DND-41 (cell line): ENCODE results near the gene KLHDC7B.
A peak's percentile ranks its signal among the peaks of the same experiment; 100 is the strongest.

ENCODE experiments used
- ATAC-seq: fragments of 200-7000 bp; cut with Tn5 transposase; 3 replicates; pipeline ENCODE4 v1.9.1; 2021; ENCODE audit warnings: low read depth; ENCODE audit not compliant: insufficient read depth
- DNase-seq: peaks from one replicate; pipeline ENCODE4 v3.0.0-alpha.2; 2020
- H2AFZ ChIP-seq: 2 replicates; pipeline ENCODE4 v1.6.0; 2012; ENCODE audit warnings: low read depth, low read length
- H3K27ac ChIP-seq: 2 replicates; pipeline ENCODE4 v1.5.1; 2012; ENCODE audit warnings: low read length, inconsistent platforms
- H3K27me3 ChIP-seq: fragments of 200-600 bp; sonication (generic); 2 replicates; pipeline ENCODE4 v1.6.0; 2012; ENCODE audit warnings: low read length, mild to moderate bottlenecking, inconsistent platforms; ENCODE audit not compliant: insufficient read depth, poor library complexity
- H3K36me3 ChIP-seq: 2 replicates; pipeline ENCODE4 v1.5.1; 2012; ENCODE audit warnings: low read length, inconsistent platforms; ENCODE audit not compliant: insufficient read depth
- H3K4me1 ChIP-seq: 2 replicates; pipeline ENCODE4 v1.5.1; 2012; ENCODE audit warnings: mild to moderate bottlenecking, low read length; ENCODE audit not compliant: insufficient read depth
- H3K4me2 ChIP-seq: 2 replicates; pipeline ENCODE4 v1.6.0; 2012; ENCODE audit warnings: mild to moderate bottlenecking, moderate library complexity, low read length, inconsistent platforms; ENCODE audit not compliant: insufficient read depth
- H3K4me3 ChIP-seq, 2 experiments: fragments of 200-600 bp in 1 of 2; shearing (Covaris generic) in 1 of 2; 2 replicates each; pipeline ENCODE4 v1.5.1; 2012 to 2016; ENCODE audit warnings: inconsistent platforms in 2 of 2, low read length in 2 of 2, mild to moderate bottlenecking in 2 of 2, low read depth in 1 of 2, moderate library complexity in 1 of 2
- H3K79me2 ChIP-seq: 2 replicates; pipeline ENCODE4 v1.6.0; 2012; ENCODE audit warnings: low read length, inconsistent platforms; ENCODE audit not compliant: insufficient read depth
- H3K9ac ChIP-seq: 2 replicates; pipeline ENCODE4 v1.6.0; 2012; ENCODE audit warnings: low read depth, mild to moderate bottlenecking, inconsistent platforms, low read length, moderate library complexity
- H3K9me3 ChIP-seq: 2 replicates; pipeline ENCODE4 v1.5.1; 2012; ENCODE audit warnings: low read length, moderate library complexity, mild to moderate bottlenecking, inconsistent platforms; ENCODE audit not compliant: insufficient read depth, severe bottlenecking
- H4K20me1 ChIP-seq: 2 replicates; pipeline ENCODE4 v1.6.0; 2012; ENCODE audit warnings: low read length; ENCODE audit not compliant: insufficient read depth
- EZH2 ChIP-seq: IDR thresholded peaks from 3 replicates; pipeline ENCODE4 v1.6.1; 2012; ENCODE audit warnings: borderline replicate concordance, low read depth, mild to moderate bottlenecking, moderate library complexity, low read length, inconsistent platforms; ENCODE audit not compliant: severe bottlenecking
- TF ChIP-seq, protein P1 (sequence below): IDR thresholded peaks from 2 replicates; pipeline ENCODE4 v1.5.1; 2012; ENCODE audit warnings: borderline replicate concordance, low read length, moderate library complexity, mild to moderate bottlenecking; ENCODE audit not compliant: poor library complexity, severe bottlenecking; ENCODE audit errors: extremely low read depth

Gene KLHDC7B

DNA sequence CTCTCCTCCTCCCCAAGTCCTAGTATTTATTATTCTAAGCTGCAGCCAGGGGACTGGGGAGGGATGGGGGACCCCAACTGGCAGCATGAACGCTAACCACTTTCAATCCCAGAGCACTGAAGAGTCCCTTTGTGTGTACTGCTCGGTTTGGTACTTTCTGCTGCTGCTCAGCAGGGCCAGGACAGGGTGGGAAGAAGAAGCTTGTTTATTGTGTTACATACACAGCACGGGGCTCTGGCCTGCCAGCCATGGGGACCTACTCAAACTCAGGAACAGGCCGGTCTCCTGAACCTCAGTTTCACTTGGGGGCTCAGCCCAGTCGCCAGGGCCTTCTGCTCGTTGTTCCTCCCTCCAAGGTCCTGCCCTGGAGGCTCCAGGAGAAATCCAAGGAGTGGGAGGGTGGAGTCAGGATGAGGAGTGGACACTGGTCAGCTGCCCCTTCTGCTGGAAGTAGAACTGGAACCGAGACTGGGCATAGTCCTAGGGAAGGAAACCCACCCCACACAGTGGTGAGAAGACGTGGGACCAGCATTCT, 33.1 kb downstream of the KLHDC7B start:
- Histone ChIP-seq H4K20me1 (peaks cover 20% of the 10 kb centered on the region; the same call in 1 of the 2 replicates), H3K4me1 (peaks cover 28% of the 10 kb centered on the region), H3K27ac (no peak overlapping the region), H3K4me3 (no peak overlapping the region), H3K4me2 (no peak overlapping the region), H2AFZ (no peak overlapping the region), H3K9me3 (no peaks in the 10 kb centered on the region), H3K36me3 (peaks cover 70% of the 10 kb centered on the region), H3K9ac (no peak overlapping the region), H3K27me3 (no peaks in the 10 kb centered on the region), H3K79me2 (peaks cover 23% of the 10 kb centered on the region)
- no peak for TF ChIP-seq EZH2
- TF ChIP-seq, protein P1, sequence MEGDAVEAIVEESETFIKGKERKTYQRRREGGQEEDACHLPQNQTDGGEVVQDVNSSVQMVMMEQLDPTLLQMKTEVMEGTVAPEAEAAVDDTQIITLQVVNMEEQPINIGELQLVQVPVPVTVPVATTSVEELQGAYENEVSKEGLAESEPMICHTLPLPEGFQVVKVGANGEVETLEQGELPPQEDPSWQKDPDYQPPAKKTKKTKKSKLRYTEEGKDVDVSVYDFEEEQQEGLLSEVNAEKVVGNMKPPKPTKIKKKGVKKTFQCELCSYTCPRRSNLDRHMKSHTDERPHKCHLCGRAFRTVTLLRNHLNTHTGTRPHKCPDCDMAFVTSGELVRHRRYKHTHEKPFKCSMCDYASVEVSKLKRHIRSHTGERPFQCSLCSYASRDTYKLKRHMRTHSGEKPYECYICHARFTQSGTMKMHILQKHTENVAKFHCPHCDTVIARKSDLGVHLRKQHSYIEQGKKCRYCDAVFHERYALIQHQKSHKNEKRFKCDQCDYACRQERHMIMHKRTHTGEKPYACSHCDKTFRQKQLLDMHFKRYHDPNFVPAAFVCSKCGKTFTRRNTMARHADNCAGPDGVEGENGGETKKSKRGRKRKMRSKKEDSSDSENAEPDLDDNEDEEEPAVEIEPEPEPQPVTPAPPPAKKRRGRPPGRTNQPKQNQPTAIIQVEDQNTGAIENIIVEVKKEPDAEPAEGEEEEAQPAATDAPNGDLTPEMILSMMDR: no peak
- DNase-seq (no peak), ATAC-seq (no peak)

GRCh38 chr22:50579752-50580151, 34.1 kb downstream of the KLHDC7B start:
- TF ChIP-seq, protein P1: no peak
- TF ChIP-seq EZH2: no peak
- Histone ChIP-seq H3K27me3 (no peaks in the 10 kb centered on the region), H2AFZ (no peak overlapping the region), H3K4me1 (peaks cover 30% of the 10 kb centered on the region), H3K79me2 (peaks cover 24% of the 10 kb centered on the region), H3K27ac (no peak overlapping the region), H3K36me3 (peaks cover 61% of the 10 kb centered on the region), H3K4me2 (no peak overlapping the region), H3K9ac (0 out of 2 replicates have a peak overlapping the region, but pooled peaks have one; percentile 16), H3K4me3 (no peak overlapping the region), H4K20me1 (peaks cover 20% of the 10 kb centered on the region; the same call in 1 of the 2 replicates), H3K9me3 (no peaks in the 10 kb centered on the region)
- DNase-seq: no peak
- ATAC-seq: no peak

DNA sequence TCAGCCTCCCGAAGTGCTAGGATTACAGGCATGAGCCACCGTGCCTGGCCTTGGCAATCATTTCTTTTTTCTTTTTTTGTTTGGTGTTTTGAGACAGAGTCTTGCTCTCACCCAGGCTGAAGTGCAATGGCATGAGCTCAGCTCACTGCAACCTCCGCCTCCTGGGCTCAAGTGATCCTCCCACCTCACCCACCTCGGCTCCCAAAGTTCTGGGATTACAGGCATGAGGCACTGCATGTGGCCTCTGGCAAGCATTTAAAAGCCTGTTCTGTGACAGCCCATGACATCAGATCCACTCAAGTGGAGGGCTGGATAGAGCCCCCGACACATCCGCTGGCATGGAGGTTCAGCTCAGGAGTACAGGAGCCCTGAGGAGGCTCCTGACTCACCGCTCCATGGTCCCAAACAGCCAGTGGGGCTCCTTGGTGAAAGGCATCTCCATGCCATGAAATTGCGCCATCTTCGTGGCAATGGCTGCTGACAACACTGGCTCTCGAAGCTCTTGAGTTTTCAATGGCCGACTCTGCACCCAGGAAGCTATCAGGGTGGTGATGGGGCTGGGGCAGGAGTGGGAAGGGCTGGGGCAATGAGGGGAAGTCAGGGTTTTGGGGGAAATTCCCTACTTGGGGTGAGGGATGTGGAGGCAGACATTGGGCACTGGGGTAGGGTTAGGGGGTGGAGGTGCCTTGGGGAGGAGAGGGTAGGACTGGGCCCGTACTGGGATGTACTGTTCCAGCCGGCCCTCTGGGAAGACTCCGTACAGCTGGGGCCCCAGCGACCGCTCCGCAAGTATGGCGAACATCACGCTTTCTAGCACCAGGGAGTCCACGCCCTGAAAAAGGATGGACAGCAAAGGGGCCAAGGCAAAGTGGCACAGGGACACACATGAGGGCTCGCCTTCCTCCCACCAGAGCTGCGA, 35.6 kb downstream of the KLHDC7B start:
- Histone ChIP-seq H3K36me3 (peaks cover 50% of the 10 kb centered on the region), H3K4me1 (peaks cover 30% of the 10 kb centered on the region), H3K79me2 (peaks cover 24% of the 10 kb centered on the region), H4K20me1 (peaks cover 19% of the 10 kb centered on the region; the same call in 1 of the 2 replicates), H3K27me3 (no peaks in the 10 kb centered on the region), H3K4me2 (peak overlapping the region; percentile 71), H3K9me3 (no peaks in the 10 kb centered on the region), H3K27ac (peak overlapping the region; percentile 100), H3K9ac (peak overlapping the region; percentile 100), H3K4me3 (peak overlapping the region; percentile 68 to 91; a peak in 3 of 4 replicates), H2AFZ (peak overlapping the region; percentile 99; the same call in 1 of the 2 replicates)
- ATAC-seq (no peak), DNase-seq (no peak)
- TF ChIP-seq, protein P1: no peak
- TF ChIP-seq EZH2: no peak
